K562 (cell line): Measurements from ENCODE around the gene RAI1. TPM values are rescaled to one million over a fixed set of nuclear protein-coding genes. Genes with fewer than 3 reads are reported as not detected.
A peak's percentile ranks its signal among the peaks of the same experiment; 100 is the strongest.

Experiments
- ARID1B ChIP-seq: fragments of 450-650 bp; IDR thresholded peaks from 2 replicates; pipeline ENCODE4 v1.6.1; 2016; ENCODE audit warnings: antibody characterized with exemption, mild to moderate bottlenecking, inconsistent platforms
- CHD2 ChIP-seq: IDR thresholded peaks from 2 replicates; pipeline ENCODE4 v1.6.1; 2011; ENCODE audit warnings: low read depth, low read length
- CREM ChIP-seq: IDR thresholded peaks from 2 replicates; pipeline ENCODE4 v1.6.1; 2014; ENCODE audit warnings: antibody characterized with exemption, low read depth
- DACH1 ChIP-seq: fragments of 450-650 bp; IDR thresholded peaks from 2 replicates; pipeline ENCODE4 v1.6.1; 2018; ENCODE audit not compliant: partially characterized antibody
- DPF2 ChIP-seq: fragments of 450-650 bp; IDR thresholded peaks from 2 replicates; pipeline ENCODE4 v1.6.1; 2016
- E2F3 ChIP-seq: fragments of 250-450 bp; sonication (Bioruptor Pico); IDR thresholded peaks from 2 replicates; pipeline ENCODE4 v1.4.0; 2020; ENCODE audit warnings: mild to moderate bottlenecking
- ELF2 ChIP-seq: fragments of 250-450 bp; sonication (Bioruptor Pico); IDR thresholded peaks from 2 replicates; pipeline ENCODE4 v1.5.0; 2021; ENCODE audit warnings: mild to moderate bottlenecking
- EP400 ChIP-seq: fragments of 450-650 bp; IDR thresholded peaks from 2 replicates; pipeline ENCODE4 v1.6.1; 2017; ENCODE audit warnings: antibody characterized with exemption, mild to moderate bottlenecking, moderate library complexity
- ESRRA ChIP-seq: fragments of 450-650 bp; IDR thresholded peaks from 2 replicates; pipeline ENCODE4 v1.6.1; 2014; ENCODE audit warnings: low read depth, mild to moderate bottlenecking, moderate library complexity, borderline replicate concordance
- HMGN3 ChIP-seq: IDR thresholded peaks from 2 replicates; pipeline ENCODE4 v1.6.1; 2011; ENCODE audit warnings: borderline replicate concordance, low read depth, mild to moderate bottlenecking, mixed read lengths, low read length; ENCODE audit not compliant: insufficient read length; ENCODE audit errors: extremely low read depth
- L3MBTL2 ChIP-seq: fragments of 450-650 bp; IDR thresholded peaks from 2 replicates; pipeline ENCODE4 v1.6.1; 2016; ENCODE audit warnings: mild to moderate bottlenecking, moderate library complexity
- MTA3 ChIP-seq: fragments of 450-650 bp; formaldehyde crosslinking; IDR thresholded peaks from 2 replicates; pipeline ENCODE4 v1.6.1; 2017; ENCODE audit warnings: mild to moderate bottlenecking, borderline replicate concordance
- NR1H2 ChIP-seq: sonication (generic); formaldehyde crosslinking; IDR thresholded peaks from 2 replicates; pipeline ENCODE4 v1.4.0; 2020; ENCODE audit warnings: mild to moderate bottlenecking, missing genetic modification reagents
- POLR2G ChIP-seq: fragments of 200-400 bp; formaldehyde crosslinking; IDR thresholded peaks from 2 replicates; pipeline ENCODE4 v1.6.1; 2017; ENCODE audit warnings: low read depth, mild to moderate bottlenecking, antibody characterized with exemption, low read length, moderate library complexity
- SMAD3 ChIP-seq: fragments of 450-650 bp; formaldehyde crosslinking; conservative IDR thresholded peaks from 2 replicates; pipeline ENCODE4 v1.4.0; 2020; ENCODE audit warnings: mild to moderate bottlenecking
- SMAD4 ChIP-seq: fragments of 250-450 bp; sonication (Bioruptor Pico); conservative IDR thresholded peaks from 2 replicates; pipeline ENCODE4 v1.8.0; 2021; ENCODE audit warnings: inconsistent platforms, mild to moderate bottlenecking, moderate library complexity
- SMARCA4 ChIP-seq: fragments of 450-650 bp; IDR thresholded peaks from 2 replicates; pipeline ENCODE4 v1.6.1; 2016
- SMARCE1 ChIP-seq: fragments of 450-650 bp; IDR thresholded peaks from 2 replicates; pipeline ENCODE4 v1.7.1; 2016; ENCODE audit warnings: mild to moderate bottlenecking
- SOX6 ChIP-seq: fragments of 450-650 bp; IDR thresholded peaks from 2 replicates; pipeline ENCODE4 v1.6.1; 2014; ENCODE audit warnings: mild to moderate bottlenecking
- ZNF551 ChIP-seq: fragments of 250-450 bp; sonication (Bioruptor Pico); IDR thresholded peaks from 2 replicates; pipeline ENCODE4 v1.5.0; 2021; ENCODE audit warnings: mild to moderate bottlenecking, moderate library complexity
- polyA plus RNA-seq, 8 experiments: library from polyadenylated mRNA; depleted of rRNA in 4 of 8; stranded (reverse) in 5 of 8; unstranded in 3 of 8; fragments of >200 nt; fragmentation: Nextera tagmentation in 2 of 8; fragmentation: Illumina TruSeq in 1 of 8; extraction: Ambion mirVana in 2 of 8; extraction: Trizol in 1 of 8; gene quantifications; 2 replicates each; pipeline versions ENCODE4 v1.2.1 to v1.2.3, GENCODE V29; 2011 to 2014; ENCODE audit warnings: inconsistent platforms in 1 of 8, missing spikeins in 1 of 8
- total RNA-seq, 7 experiments: library from RNA; depleted of rRNA in 6 of 7; stranded (reverse); fragments of >200 nt in 6 of 7; fragmentation: Illumina TruSeq in 2 of 7; extraction: Trizol in 2 of 7; gene quantifications; 2 replicates each; pipeline versions ENCODE4 v1.2.1 to v1.2.3, GENCODE V29; 2011 to 2021; ENCODE audit warnings: low replicate concordance in 1 of 7
- TF ChIP-seq, protein P1 (sequence below): fragments of 450-650 bp; conservative IDR thresholded peaks from 2 replicates; pipeline ENCODE4 v1.6.1; 2016; ENCODE audit warnings: missing genetic modification characterization, low read depth, mild to moderate bottlenecking, control low read depth, missing compliant biosample characterization
- TF ChIP-seq, protein P2 (sequence below), 2 experiments: IDR thresholded peaks in 1 of 2; conservative IDR thresholded peaks in 1 of 2; 2 replicates each; pipeline ENCODE4 v1.6.1; 2016; ENCODE audit warnings: low read depth in 2 of 2, mild to moderate bottlenecking in 1 of 2, missing compliant biosample characterization in 1 of 2, missing genetic modification characterization in 1 of 2, moderate library complexity in 1 of 2

The RAI1 gene
- total and polyA plus RNA-seq, 9 of the 15 experiments (the other 6 are each of a cell fraction or from before 2014, with no cell fraction given): 0.68 to 19.9 (median 5.5) TPM

DNA sequence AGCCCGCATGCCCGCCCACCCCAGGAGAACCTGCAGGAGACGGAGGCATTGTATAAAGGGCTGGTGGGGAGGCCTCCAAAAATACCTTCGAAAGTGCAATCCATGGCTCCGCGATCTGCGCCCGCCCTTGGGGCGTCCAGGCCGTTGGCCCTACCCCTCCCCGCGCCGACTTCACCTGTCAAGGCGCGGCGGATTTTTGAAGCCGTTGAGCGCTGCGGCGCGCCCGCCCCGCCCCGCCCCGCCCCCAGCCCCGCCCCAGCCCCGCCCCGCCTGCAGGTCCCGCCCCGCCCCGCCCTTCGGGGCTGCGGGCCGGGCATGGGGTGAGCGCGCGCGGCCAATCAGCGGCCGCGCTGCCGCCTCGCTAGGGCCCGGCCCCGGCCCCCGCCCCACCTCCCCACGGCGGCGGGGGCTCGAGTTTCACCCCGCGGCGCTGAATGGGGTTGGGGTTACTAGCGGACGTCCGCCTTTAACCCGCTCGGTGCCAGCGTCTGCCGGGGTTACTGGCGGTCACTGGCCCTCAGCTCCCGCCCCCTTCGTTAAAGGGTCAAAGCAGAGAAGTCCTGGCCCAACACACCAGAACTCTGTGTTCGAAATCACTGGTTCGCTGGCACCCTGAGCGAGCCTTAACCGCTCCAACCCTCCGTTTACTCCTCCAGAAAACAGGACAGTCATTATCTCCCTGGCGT lies 142.3 kb downstream of the RAI1 start (continued):
- TF ChIP-seq NR1H2 (CRISPR knock-in tag) (peak; percentile 100), CREM (peak; percentile 56; the same call in 1 of the 2 replicates), EP400 (0 out of 2 replicates have a peak, but pooled peaks have one; percentile 33), SMAD4 (CRISPR knock-in tag) (peak; percentile 95), MTA3 (peak; percentile 56; the same call in 1 of the 2 replicates), DACH1 (no peak), ESRRA (peak; percentile 20; the same call in 1 of the 2 replicates), SOX6 (peak; percentile 29; the same call in 1 of the 2 replicates), POLR2G (peak; percentile 61; the same call in 1 of the 2 replicates), SMARCA4 (peak; percentile 50; the same call in 1 of the 2 replicates), SMARCE1 (0 out of 2 replicates have a peak, but pooled peaks have one; percentile 38), L3MBTL2 (peak; percentile 61; the same call in 1 of the 2 replicates), ARID1B (peak; percentile 80), ZNF551 (CRISPR knock-in tag) (no peak), HMGN3 (peak; percentile 67), E2F3 (CRISPR knock-in tag) (no peak), DPF2 (peak; percentile 81; the same call in 1 of the 2 replicates), CHD2 (no peak), ELF2 (no peak), SMAD3 (CRISPR knock-in tag) (no peak)
- TF ChIP-seq, protein P1, sequence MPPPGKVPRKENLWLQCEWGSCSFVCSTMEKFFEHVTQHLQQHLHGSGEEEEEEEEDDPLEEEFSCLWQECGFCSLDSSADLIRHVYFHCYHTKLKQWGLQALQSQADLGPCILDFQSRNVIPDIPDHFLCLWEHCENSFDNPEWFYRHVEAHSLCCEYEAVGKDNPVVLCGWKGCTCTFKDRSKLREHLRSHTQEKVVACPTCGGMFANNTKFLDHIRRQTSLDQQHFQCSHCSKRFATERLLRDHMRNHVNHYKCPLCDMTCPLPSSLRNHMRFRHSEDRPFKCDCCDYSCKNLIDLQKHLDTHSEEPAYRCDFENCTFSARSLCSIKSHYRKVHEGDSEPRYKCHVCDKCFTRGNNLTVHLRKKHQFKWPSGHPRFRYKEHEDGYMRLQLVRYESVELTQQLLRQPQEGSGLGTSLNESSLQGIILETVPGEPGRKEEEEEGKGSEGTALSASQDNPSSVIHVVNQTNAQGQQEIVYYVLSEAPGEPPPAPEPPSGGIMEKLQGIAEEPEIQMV (tag): 0 out of 2 replicates have a peak, but pooled peaks have one; percentile 33
- TF ChIP-seq, protein P2, sequence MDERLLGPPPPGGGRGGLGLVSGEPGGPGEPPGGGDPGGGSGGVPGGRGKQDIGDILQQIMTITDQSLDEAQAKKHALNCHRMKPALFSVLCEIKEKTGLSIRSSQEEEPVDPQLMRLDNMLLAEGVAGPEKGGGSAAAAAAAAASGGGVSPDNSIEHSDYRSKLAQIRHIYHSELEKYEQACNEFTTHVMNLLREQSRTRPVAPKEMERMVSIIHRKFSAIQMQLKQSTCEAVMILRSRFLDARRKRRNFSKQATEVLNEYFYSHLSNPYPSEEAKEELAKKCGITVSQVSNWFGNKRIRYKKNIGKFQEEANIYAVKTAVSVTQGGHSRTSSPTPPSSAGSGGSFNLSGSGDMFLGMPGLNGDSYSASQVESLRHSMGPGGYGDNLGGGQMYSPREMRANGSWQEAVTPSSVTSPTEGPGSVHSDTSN (CRISPR knock-in tag; IDR thresholded peaks at IDR 0.05; ENCODE audit: low read depth): no peak
- TF ChIP-seq, protein P2 (tag; conservative IDR thresholded peaks at IDR 0.05; ENCODE audit: low read depth): no peak
